HG03460 (cell line): ENCODE measurements around the gene ARFIP2.
A peak's percentile ranks its signal among the peaks of the same experiment; 100 is the strongest.
"Not testable (repeated sequence)": the region's sequence is repeated elsewhere in the genome, so short reads cannot be mapped to it uniquely, and the experiment has no call there.

ENCODE experiments used
- ATAC-seq: cut with Tn5 transposase; IDR thresholded peaks from one replicate; pipeline ENCODE4 v1.9.1; 2021; ENCODE audit not compliant: unreplicated experiment

The ARFIP2 gene

GRCh38 chr11:6481012-6481923 is at the start of gene ARFIP2, which contains the start of gene TIMM10B:
ARFIP2 (minus strand) TSS chr11:6481331; CDS start chr11:6480421, 910 bp downstream.
TIMM10B (plus strand) TSS chr11:6481501; CDS start chr11:6481517, 16 bp downstream.
- peak; percentile 99 for ATAC-seq

- no peak for ATAC-seq
These were observed 49.7 kb upstream of the ARFIP2 start for GRCh38 chr11:6530848-6531247.

- ATAC-seq, result no peak
These were observed 48.1 kb upstream of the ARFIP2 start for GRCh38 chr11:6529266-6529665.

GRCh38 chr11:6526411-6527135 is 45.4 kb upstream of the ARFIP2 start:
- ATAC-seq, result no peak

GRCh38 chr11:6523253-6523652 is 42.1 kb upstream of the ARFIP2 start:
- ATAC-seq, result no peak

- ATAC-seq, result not testable (repeated sequence)
These were observed 40.8 kb upstream of the ARFIP2 start for GRCh38 chr11:6521946-6522345.

- ATAC-seq, result no peak
These were observed 39.1 kb upstream of the ARFIP2 start for GRCh38 chr11:6520265-6520664.

GRCh38 chr11:6516865-6517264 is 35.7 kb upstream of the ARFIP2 start:
- no peak for ATAC-seq

- ATAC-seq, result no peak
These were observed 24.6 kb upstream of the ARFIP2 start for GRCh38 chr11:6505577-6506240.

- ATAC-seq, result no peak
These were observed 23.0 kb upstream of the ARFIP2 start for GRCh38 chr11:6504166-6504565.

GRCh38 chr11:6502382-6502781 is 21.3 kb upstream of the ARFIP2 start:
- ATAC-seq, result no peak

- no peak for ATAC-seq
These were observed 17.4 kb upstream of the ARFIP2 start for GRCh38 chr11:6498544-6498943.

- ATAC-seq, result no peak
These were observed 17.0 kb upstream of the ARFIP2 start for GRCh38 chr11:6498121-6498520.

- no peak for ATAC-seq
These were observed 16.1 kb upstream of the ARFIP2 start, which contains the start of gene DNHD1 for GRCh38 chr11:6497069-6497839. DNHD1 (plus strand) TSS chr11:6497280; CDS start chr11:6498216, 936 bp downstream.

GRCh38 chr11:6489306-6489705 is 8.2 kb upstream of the ARFIP2 start:
- no peak for ATAC-seq

- ATAC-seq, result no peak
These were observed 7.7 kb upstream of the ARFIP2 start for GRCh38 chr11:6488821-6489220.

GRCh38 chr11:6488342-6488741 is 7.2 kb upstream of the ARFIP2 start:
- no peak for ATAC-seq

GRCh38 chr11:6486938-6487337 is 5.8 kb upstream of the ARFIP2 start:
- ATAC-seq, result no peak

- no peak for ATAC-seq
These were observed 5.1 kb upstream of the ARFIP2 start for GRCh38 chr11:6486256-6486655.

GRCh38 chr11:6485661-6486060 is 4.5 kb upstream of the ARFIP2 start:
- ATAC-seq, result no peak

- ATAC-seq, result no peak
These were observed 1.9 kb upstream of the ARFIP2 start for GRCh38 chr11:6483015-6483414.
